ENCODE data around the gene LYZL1. TPM values are rescaled to one million over a fixed set of nuclear protein-coding genes. Genes with fewer than 3 reads are reported as not detected.
"Not testable (repeated sequence)": the region's sequence is repeated elsewhere in the genome, so short reads cannot be mapped to it uniquely, and the experiment has no call there.

Gene LYZL1
- total RNA-seq, 5 donors from 2014 or later (not counting 1 experiment from before 2014, with no cell fraction given): not detected

DNA sequence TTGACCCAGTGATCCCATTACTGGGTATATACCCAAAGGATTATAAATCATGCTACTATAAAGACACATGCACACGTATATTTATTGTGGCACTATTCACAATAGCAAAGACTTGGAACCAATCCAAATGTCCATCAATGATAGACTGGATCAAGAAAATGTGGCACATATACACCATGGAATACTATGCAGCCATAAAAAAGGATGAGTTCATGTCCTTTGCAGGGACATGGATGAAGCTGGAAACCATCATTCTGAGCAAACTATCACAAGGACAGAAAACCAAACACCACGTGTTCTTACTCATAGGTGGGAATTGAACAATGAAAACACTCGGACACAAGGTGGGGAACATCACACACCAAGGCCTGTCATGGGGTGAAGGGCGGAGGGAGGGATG is 48.7 kb downstream of the LYZL1 start:
- ATAC-seq (replicated peaks in 1 of 4); H3K4me3 Mint-ChIP-seq; H3K27ac ChIP-seq (ENCODE audit: low read length); H3K4me1 ChIP-seq (ENCODE audit: control insufficient read depth in 1 of 2, extremely low read depth in 1 of 2, insufficient read depth in 2 of 2, low read length in 2 of 2); POLR2A ChIA-PET; DNase-seq; H3K36me3 ChIP-seq (ENCODE audit: control insufficient read depth in 2 of 2, extremely low read depth in 1 of 2, insufficient read depth in 1 of 2, low read length in 1 of 2); H3K27me3 ChIP-seq (replicated peaks in 1 of 2; ENCODE audit: control insufficient read depth in 2 of 2, extremely low read depth in 1 of 2, insufficient read depth in 2 of 2, low read length in 1 of 2); H3K4me3 ChIP-seq (ENCODE audit: control insufficient read depth in 1 of 2, extremely low read depth in 1 of 2, low read length in 1 of 2); H3K27ac Mint-ChIP-seq; H3K9me3 ChIP-seq; H3K4me1 Mint-ChIP-seq; H3K36me3 Mint-ChIP-seq; H3K9me3 Mint-ChIP-seq; CTCF ChIA-PET: not testable (repeated sequence)
- 80% methylated on average over 1 of the region's 4 CpGs for WGBS (ENCODE audit: insufficient coverage)
- H3K27me3 Mint-ChIP-seq: peaks cover 14 to 21% of the 10 kb centered on the region in 2 donors

DNA sequence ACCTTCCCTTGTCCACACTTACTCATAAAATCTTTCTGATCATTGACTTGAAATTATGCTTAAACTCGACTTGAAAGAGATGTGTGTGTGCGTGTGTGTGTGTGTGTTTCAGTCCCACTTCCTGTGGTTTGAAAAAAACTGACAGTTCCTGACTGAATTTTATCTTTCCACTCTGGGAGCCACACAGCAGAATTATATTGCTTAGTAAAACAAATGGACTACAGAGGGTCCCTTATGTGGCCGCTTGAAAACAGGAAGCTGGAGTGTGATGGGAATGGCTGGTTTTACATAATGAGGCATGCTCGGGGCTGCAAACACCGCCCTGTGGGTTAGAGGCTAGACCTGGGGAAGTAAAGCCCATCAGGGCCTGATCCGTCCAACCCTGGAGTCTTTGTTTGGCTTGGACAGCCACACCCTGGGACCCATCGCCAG is 54.8 kb downstream of the LYZL1 start:
- H3K9me3 ChIP-seq: no peaks in the 10 kb centered on the region
- no peaks in the 10 kb centered on the region for H3K4me1 Mint-ChIP-seq
- ChIA-PET CTCF (no interaction called here), POLR2A (no interaction called here)
- peaks cover 4 to 9% (median 5%) of the 10 kb centered on the region in 3 donors for H3K9me3 Mint-ChIP-seq
- no peak overlapping the region for H3K27ac ChIP-seq (ENCODE audit: low read length)
- H3K27ac Mint-ChIP-seq: no peak overlapping the region
- no peak overlapping the region for H3K4me3 ChIP-seq (ENCODE audit: control insufficient read depth in 1 of 2, extremely low read depth in 1 of 2, low read length in 1 of 2)
- no peaks in the 10 kb centered on the region for H3K36me3 ChIP-seq (ENCODE audit: control insufficient read depth in 2 of 2, extremely low read depth in 1 of 2, insufficient read depth in 1 of 2, low read length in 1 of 2)
- no peak overlapping the region for H3K4me3 Mint-ChIP-seq
- 48% methylated on average over 5 of the region's 7 CpGs for WGBS (ENCODE audit: insufficient coverage)
- no peak for ATAC-seq (replicated peaks in 1 of 4)
- H3K27me3 Mint-ChIP-seq: peaks cover 11 to 22% of the 10 kb centered on the region in 2 donors
- H3K4me1 ChIP-seq (ENCODE audit: control insufficient read depth in 1 of 2, extremely low read depth in 1 of 2, insufficient read depth in 2 of 2, low read length in 2 of 2): no peaks in the 10 kb centered on the region
- no peaks in the 10 kb centered on the region for H3K36me3 Mint-ChIP-seq
- no peak for DNase-seq
- peaks cover 0 to 13% of the 10 kb centered on the region in 2 experiments for H3K27me3 ChIP-seq (replicated peaks in 1 of 2; ENCODE audit: control insufficient read depth in 2 of 2, extremely low read depth in 1 of 2, insufficient read depth in 2 of 2, low read length in 1 of 2)

DNA sequence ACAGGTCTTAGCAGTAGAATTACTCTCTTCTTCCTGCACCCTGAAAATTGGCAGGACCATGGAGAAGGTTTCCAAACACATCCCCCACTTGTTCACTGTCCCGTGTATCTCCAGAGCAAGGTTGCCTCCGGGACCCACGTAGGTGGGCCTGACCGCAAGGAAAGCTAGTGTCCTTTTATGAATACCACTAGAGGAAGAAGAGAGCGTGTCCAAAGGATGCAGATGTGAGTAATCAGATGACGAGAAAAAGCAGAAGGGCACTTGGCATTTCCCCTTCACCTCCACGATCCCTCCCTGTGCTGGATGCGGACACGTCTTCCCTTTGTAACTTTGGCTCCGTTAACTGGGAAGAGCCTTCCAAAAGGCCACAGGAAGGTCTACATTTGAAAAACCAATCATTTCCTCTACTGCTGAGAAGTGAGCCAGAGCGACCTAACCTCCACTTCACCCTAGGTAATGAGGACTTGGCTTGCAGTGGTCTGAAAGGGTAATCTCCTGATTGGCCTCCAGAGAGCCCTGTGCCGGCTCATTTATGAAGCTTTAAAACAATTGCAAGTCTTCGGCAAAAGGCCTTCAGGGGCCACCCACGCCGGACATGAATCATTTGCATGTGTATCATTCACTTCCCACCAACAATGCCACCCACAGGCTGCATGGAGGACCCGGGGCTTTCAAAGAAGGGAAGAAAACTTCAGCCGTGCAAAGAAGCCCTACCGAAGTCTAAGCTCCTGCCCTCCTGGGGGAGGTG is 55.4 kb downstream of the LYZL1 start:
- H3K9me3 ChIP-seq: no peaks in the 10 kb centered on the region
- WGBS (ENCODE audit: insufficient coverage): 100% methylated on average over 2 of the region's 18 CpGs
- Mint-ChIP-seq H3K4me3 (no peak overlapping the region), H3K27me3 (peaks cover 11 to 22% of the 10 kb centered on the region in 2 donors), H3K4me1 (no peaks in the 10 kb centered on the region), H3K9me3 (peaks cover 4 to 9% (median 5%) of the 10 kb centered on the region in 3 donors), H3K27ac (no peak overlapping the region), H3K36me3 (no peaks in the 10 kb centered on the region)
- H3K27ac ChIP-seq (ENCODE audit: low read length): no peak overlapping the region
- CTCF ChIA-PET: interaction anchor here in 1 of 2 donors (0.6 kb wide), 1 partner anchor 48 kb away, joined by 3 read pairs; no protein-coding TSS in a partner anchor
- POLR2A ChIA-PET: no interaction called here
- H3K27me3 ChIP-seq (replicated peaks in 1 of 2; ENCODE audit: control insufficient read depth in 2 of 2, extremely low read depth in 1 of 2, insufficient read depth in 2 of 2, low read length in 1 of 2): peaks cover 0 to 15% of the 10 kb centered on the region in 2 experiments
- H3K36me3 ChIP-seq (ENCODE audit: control insufficient read depth in 2 of 2, extremely low read depth in 1 of 2, insufficient read depth in 1 of 2, low read length in 1 of 2): no peaks in the 10 kb centered on the region
- no peak overlapping the region for H3K4me3 ChIP-seq (ENCODE audit: control insufficient read depth in 1 of 2, extremely low read depth in 1 of 2, low read length in 1 of 2)
- ATAC-seq (replicated peaks in 1 of 4): no peak
- DNase-seq: no peak
- no peaks in the 10 kb centered on the region for H3K4me1 ChIP-seq (ENCODE audit: control insufficient read depth in 1 of 2, extremely low read depth in 1 of 2, insufficient read depth in 2 of 2, low read length in 2 of 2)

DNA sequence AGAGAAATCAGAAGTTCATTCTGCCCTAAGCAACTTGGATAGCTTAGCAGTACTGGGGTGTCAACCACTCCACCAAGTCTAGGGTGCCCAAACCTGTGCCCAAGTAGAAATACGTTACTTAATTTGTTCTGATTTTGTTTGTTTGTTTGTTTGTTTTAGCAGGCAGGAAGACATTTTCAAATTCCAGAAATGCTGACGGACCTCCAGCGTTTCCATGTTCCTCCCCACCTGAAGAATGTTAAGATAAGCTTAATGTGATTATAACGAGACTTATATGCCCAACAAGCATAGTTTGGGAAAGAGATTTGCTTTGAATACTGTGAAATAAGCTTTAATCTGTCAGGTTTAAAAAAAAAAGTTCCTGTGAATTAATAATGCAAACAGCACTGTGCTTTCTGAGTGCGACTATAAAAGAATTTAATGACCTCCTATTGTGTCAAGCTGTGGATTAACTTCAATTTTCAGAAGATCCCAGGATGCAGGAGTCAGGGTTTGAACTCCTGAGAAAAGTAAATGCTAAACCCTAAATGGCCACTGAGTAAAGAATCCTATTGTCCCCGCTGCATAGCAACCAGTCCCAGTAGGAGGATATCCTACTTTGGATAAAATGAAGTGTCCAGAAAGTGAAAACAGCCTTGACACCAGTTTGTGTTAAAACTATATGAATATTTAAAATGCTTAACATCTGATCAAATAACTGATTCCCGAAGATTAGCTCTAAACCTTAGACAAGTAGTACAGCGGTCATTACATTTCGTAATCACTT is 56.5 kb downstream of the LYZL1 start:
- H3K27me3 Mint-ChIP-seq: peaks cover 14 to 24% of the 10 kb centered on the region in 2 donors
- H3K4me1 ChIP-seq (ENCODE audit: control insufficient read depth in 1 of 2, extremely low read depth in 1 of 2, insufficient read depth in 2 of 2, low read length in 2 of 2): no peaks in the 10 kb centered on the region
- H3K36me3 ChIP-seq (ENCODE audit: control insufficient read depth in 2 of 2, extremely low read depth in 1 of 2, insufficient read depth in 1 of 2, low read length in 1 of 2): no peaks in the 10 kb centered on the region
- H3K4me3 ChIP-seq (ENCODE audit: control insufficient read depth in 1 of 2, extremely low read depth in 1 of 2, low read length in 1 of 2): no peak overlapping the region
- H3K9me3 Mint-ChIP-seq: peaks cover 4 to 13% (median 5%) of the 10 kb centered on the region in 3 donors
- WGBS (ENCODE audit: insufficient coverage): 84% methylated on average over 5 of the region's 9 CpGs
- ATAC-seq (replicated peaks in 1 of 4) (no peak), DNase-seq (no peak)
- ChIA-PET CTCF (no interaction called here), POLR2A (no interaction called here)
- H3K27ac Mint-ChIP-seq: no peak overlapping the region
- no peaks in the 10 kb centered on the region for H3K36me3 Mint-ChIP-seq
- H3K4me1 Mint-ChIP-seq: no peaks in the 10 kb centered on the region
- H3K27ac ChIP-seq (ENCODE audit: low read length): no peak overlapping the region
- H3K27me3 ChIP-seq (replicated peaks in 1 of 2; ENCODE audit: control insufficient read depth in 2 of 2, extremely low read depth in 1 of 2, insufficient read depth in 2 of 2, low read length in 1 of 2): peaks cover 0 to 15% of the 10 kb centered on the region in 2 experiments
- H3K4me3 Mint-ChIP-seq: no peak overlapping the region
- no peaks in the 10 kb centered on the region for H3K9me3 ChIP-seq

DNA sequence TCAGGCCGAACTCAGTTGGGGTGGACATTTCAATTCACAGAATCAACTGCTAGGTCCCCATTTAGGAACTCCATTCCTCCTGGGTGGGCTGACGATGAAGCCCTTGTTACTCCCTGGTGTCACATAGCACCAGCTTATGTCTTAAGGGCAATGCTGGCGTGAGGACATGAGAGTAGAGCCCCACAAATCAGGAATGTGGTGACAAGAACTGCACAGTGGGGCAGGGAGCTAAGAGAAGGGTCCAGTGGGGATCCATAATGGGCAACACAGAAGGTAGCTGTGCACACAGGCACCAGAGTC is 57.0 kb downstream of the LYZL1 start:
- H3K27ac ChIP-seq (ENCODE audit: low read length): no peak overlapping the region

DNA sequence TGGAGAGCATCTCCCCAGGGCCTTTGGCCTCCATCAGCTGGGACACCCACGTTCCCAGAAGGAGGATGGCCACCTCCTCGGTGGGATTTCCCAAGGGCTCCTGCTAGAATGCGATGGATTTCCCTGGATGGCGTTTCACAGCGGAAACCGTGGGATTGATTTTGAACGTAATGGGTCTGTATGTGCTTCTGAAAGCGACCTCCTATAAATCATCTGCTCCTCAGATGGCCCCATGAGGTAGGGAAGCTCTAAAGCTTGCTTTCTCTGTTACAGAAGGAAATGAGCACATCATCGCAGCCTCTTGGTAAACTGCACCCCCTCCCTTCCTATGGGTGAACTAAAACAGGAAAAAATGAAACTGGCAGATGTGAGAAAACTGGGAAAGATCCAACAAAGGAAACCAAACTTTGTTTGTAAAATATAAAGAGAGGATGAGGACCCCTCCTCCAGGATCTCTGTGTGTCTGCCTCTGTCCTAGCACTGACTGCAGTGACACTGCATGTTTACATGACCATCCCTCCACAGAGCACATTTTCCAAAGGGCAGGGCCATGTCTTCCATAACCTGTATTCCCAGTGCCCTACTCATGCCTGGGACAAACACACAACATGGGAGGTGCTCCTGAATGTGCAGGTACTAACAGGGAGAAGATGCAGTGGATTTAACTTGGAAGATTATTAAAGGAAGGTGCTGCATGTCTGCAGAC is 57.6 kb downstream of the LYZL1 start:
- no peaks in the 10 kb centered on the region for H3K4me1 Mint-ChIP-seq
- H3K27ac Mint-ChIP-seq: no peak overlapping the region
- peaks cover 4 to 13% (median 5%) of the 10 kb centered on the region in 3 donors for H3K9me3 Mint-ChIP-seq
- no peaks in the 10 kb centered on the region for H3K36me3 ChIP-seq (ENCODE audit: control insufficient read depth in 2 of 2, extremely low read depth in 1 of 2, insufficient read depth in 1 of 2, low read length in 1 of 2)
- ATAC-seq (replicated peaks in 1 of 4) (no peak), DNase-seq (no peak)
- CTCF ChIA-PET: no interaction called here
- POLR2A ChIA-PET: no interaction called here
- H3K4me3 Mint-ChIP-seq: no peak overlapping the region
- H3K27me3 ChIP-seq (replicated peaks in 1 of 2; ENCODE audit: control insufficient read depth in 2 of 2, extremely low read depth in 1 of 2, insufficient read depth in 2 of 2, low read length in 1 of 2): peaks cover 0 to 15% of the 10 kb centered on the region in 2 experiments
- H3K27me3 Mint-ChIP-seq: peaks cover 13 to 30% of the 10 kb centered on the region in 2 donors
- no peaks in the 10 kb centered on the region for H3K36me3 Mint-ChIP-seq
- no peak overlapping the region for H3K4me3 ChIP-seq (ENCODE audit: control insufficient read depth in 1 of 2, extremely low read depth in 1 of 2, low read length in 1 of 2)
- H3K4me1 ChIP-seq (ENCODE audit: control insufficient read depth in 1 of 2, extremely low read depth in 1 of 2, insufficient read depth in 2 of 2, low read length in 2 of 2): no peaks in the 10 kb centered on the region
- 71% methylated on average over 1 of the region's 9 CpGs for WGBS (ENCODE audit: insufficient coverage)
- H3K27ac ChIP-seq (ENCODE audit: low read length): no peak overlapping the region
- H3K9me3 ChIP-seq: no peaks in the 10 kb centered on the region

More for the DNA sequence above, 57.0 kb downstream of the LYZL1 start:
- CTCF ChIA-PET: no interaction called here
- H3K9me3 ChIP-seq: no peaks in the 10 kb centered on the region
- H3K4me3 ChIP-seq (ENCODE audit: control insufficient read depth in 1 of 2, extremely low read depth in 1 of 2, low read length in 1 of 2): no peak overlapping the region
- H3K4me1 ChIP-seq (ENCODE audit: control insufficient read depth in 1 of 2, extremely low read depth in 1 of 2, insufficient read depth in 2 of 2, low read length in 2 of 2): no peaks in the 10 kb centered on the region
- 0% methylated on average over 1 of the region's 3 CpGs for WGBS (ENCODE audit: insufficient coverage)
- no peaks in the 10 kb centered on the region for H3K4me1 Mint-ChIP-seq
- POLR2A ChIA-PET: no interaction called here
- DNase-seq (no peak), ATAC-seq (replicated peaks in 1 of 4) (no peak)
- no peaks in the 10 kb centered on the region for H3K36me3 Mint-ChIP-seq
- H3K27me3 ChIP-seq (replicated peaks in 1 of 2; ENCODE audit: control insufficient read depth in 2 of 2, extremely low read depth in 1 of 2, insufficient read depth in 2 of 2, low read length in 1 of 2): peaks cover 0 to 15% of the 10 kb centered on the region in 2 experiments
- peaks cover 13 to 27% of the 10 kb centered on the region in 2 donors for H3K27me3 Mint-ChIP-seq
- H3K27ac Mint-ChIP-seq: no peak overlapping the region
- no peak overlapping the region for H3K4me3 Mint-ChIP-seq
- H3K9me3 Mint-ChIP-seq: peaks cover 4 to 13% (median 5%) of the 10 kb centered on the region in 3 donors
- no peaks in the 10 kb centered on the region for H3K36me3 ChIP-seq (ENCODE audit: control insufficient read depth in 2 of 2, extremely low read depth in 1 of 2, insufficient read depth in 1 of 2, low read length in 1 of 2)
